ENCODE results near the gene DYNLT2. TPM values are rescaled to one million over a fixed set of nuclear protein-coding genes. Genes with fewer than 3 reads are reported as not detected.

DYNLT2 gene, protein sequence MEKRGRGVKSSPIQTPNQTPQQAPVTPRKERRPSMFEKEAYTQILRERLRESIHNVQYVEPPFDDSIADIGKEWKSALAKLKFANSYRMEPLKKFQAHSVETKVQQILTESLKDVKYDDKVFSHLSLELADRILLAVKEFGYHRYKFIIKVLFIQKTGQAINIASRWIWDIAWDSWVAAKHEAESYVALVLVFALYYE
- 1 to 10 TPM; 1.4 to 2.2 (median 2.1) TPM for total RNA-seq
- polyA plus RNA-seq = 1 to 10 TPM in 1 of 3 donors, under 1 TPM in 2; 0.46 to 1.9 (median 0.60) TPM

- DNase-seq = peak; percentile 96
- H3K4me3 ChIP-seq = peak within 1 kb of the TSS; percentile 67 to 89 (median 82)
- 0% methylated on average over 90 of the region's 90 CpGs for WGBS, 2 donors
- H3K27me3 ChIP-seq = no peaks in the 10 kb centered on the region
- intact Hi-C loops (cut with DNase I) = loop anchor here (1.0 to 2.0 kb wide), 3 partner anchors 28 to 802 kb away; partner anchors contain the start of genes C6orf120, PSMB1 and WDR27
- H3K4me1 ChIP-seq = peaks cover 0 to 26% (median 19%) of the 10 kb centered on the region in 4 donors
- H3K36me3 ChIP-seq = peaks cover 0 to under 1% (median 0%) of the 10 kb centered on the region in 4 donors
- peak; percentile 83 to 88 for TF ChIP-seq POLR2A (IDR thresholded peaks at IDR 0.05)
- TF ChIP-seq, protein P1, sequence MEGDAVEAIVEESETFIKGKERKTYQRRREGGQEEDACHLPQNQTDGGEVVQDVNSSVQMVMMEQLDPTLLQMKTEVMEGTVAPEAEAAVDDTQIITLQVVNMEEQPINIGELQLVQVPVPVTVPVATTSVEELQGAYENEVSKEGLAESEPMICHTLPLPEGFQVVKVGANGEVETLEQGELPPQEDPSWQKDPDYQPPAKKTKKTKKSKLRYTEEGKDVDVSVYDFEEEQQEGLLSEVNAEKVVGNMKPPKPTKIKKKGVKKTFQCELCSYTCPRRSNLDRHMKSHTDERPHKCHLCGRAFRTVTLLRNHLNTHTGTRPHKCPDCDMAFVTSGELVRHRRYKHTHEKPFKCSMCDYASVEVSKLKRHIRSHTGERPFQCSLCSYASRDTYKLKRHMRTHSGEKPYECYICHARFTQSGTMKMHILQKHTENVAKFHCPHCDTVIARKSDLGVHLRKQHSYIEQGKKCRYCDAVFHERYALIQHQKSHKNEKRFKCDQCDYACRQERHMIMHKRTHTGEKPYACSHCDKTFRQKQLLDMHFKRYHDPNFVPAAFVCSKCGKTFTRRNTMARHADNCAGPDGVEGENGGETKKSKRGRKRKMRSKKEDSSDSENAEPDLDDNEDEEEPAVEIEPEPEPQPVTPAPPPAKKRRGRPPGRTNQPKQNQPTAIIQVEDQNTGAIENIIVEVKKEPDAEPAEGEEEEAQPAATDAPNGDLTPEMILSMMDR (IDR thresholded peaks at IDR 0.05) = peak in 3 of 4 experiments; percentile 18 to 31 (median 20)
- peak in 2 of 4 donors; percentile 10 to 31 for TF ChIP-seq EP300 (IDR thresholded peaks at IDR 0.05)
- TF ChIP-seq POLR2AphosphoS5 (IDR thresholded peaks at IDR 0.05) = peak; percentile 88 to 97 (median 94)
- no peaks in the 10 kb centered on the region for H3K9me3 ChIP-seq
- peak within 1 kb of the TSS; percentile 96 to 97 (median 97) for H3K27ac ChIP-seq
Observed at GRCh38 chr6:169751242-169752073, at the start of gene DYNLT2, which contains the start of gene ERMARD. Gene DYNLT2, minus strand, starts transcription at chr6:169751572. Its CDS starts 114 bp downstream, at chr6:169751458. Gene ERMARD, plus strand, starts transcription at chr6:169751622. Its CDS starts 36 bp downstream, at chr6:169751658.

DNA sequence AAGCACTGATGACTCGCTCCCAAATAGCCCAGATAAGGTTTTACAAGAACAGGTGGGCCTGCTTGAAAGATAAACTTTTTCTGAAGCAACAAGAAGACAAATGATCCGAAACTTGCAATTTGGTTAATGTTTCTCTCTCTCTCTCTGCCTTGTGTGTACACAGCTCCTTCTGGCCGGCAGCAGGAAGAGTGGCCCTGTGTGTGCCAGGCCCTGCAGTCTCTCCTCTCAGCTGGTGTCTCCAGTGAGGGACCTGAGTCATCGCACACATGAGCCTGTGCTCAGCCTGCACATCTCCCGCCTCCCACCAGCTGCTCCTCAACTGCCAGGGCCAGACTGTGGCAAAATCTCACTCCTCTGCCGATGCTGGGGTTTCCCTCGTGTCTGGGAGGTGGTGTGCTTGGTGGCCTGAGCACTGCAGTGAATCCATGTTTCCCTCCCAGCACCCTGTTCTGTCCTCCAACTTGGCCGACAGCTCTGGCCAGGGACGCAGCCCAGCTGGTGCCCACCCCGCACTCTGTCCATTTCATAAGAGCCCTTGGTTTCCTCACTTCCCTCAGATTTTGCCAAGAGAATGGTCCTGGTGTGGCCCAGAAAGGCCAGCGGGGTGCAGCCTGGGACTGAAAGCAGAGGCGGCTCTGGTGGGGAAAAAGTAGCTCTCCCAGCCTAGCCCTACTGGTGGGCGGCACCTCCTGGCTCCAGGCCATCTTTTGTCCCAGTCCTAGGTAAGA, 49.5 kb upstream of the DYNLT2 start:
- no peak for DNase-seq
- 16 to 59% methylated on average over 13 of the region's 13 CpGs for WGBS, 2 donors
- peaks cover 0 to 9% (median 0%) of the 10 kb centered on the region in 4 donors for H3K4me1 ChIP-seq
- H3K27ac ChIP-seq = peak overlapping the region in 1 of 4 donors; percentile 31
- no peaks in the 10 kb centered on the region for H3K9me3 ChIP-seq
- intact Hi-C loops (cut with DNase I) = no loop called here
- no peak overlapping the region for H3K4me3 ChIP-seq
- no peak for TF ChIP-seq EP300 (IDR thresholded peaks at IDR 0.05)
- no peak for TF ChIP-seq POLR2AphosphoS5 (IDR thresholded peaks at IDR 0.05)
- TF ChIP-seq, protein P1 (IDR thresholded peaks at IDR 0.05) = no peak
- no peak for TF ChIP-seq POLR2A (IDR thresholded peaks at IDR 0.05)
- H3K27me3 ChIP-seq = peaks cover 0 to 20% (median 0%) of the 10 kb centered on the region in 3 donors
- H3K36me3 ChIP-seq = no peaks in the 10 kb centered on the region

DNA sequence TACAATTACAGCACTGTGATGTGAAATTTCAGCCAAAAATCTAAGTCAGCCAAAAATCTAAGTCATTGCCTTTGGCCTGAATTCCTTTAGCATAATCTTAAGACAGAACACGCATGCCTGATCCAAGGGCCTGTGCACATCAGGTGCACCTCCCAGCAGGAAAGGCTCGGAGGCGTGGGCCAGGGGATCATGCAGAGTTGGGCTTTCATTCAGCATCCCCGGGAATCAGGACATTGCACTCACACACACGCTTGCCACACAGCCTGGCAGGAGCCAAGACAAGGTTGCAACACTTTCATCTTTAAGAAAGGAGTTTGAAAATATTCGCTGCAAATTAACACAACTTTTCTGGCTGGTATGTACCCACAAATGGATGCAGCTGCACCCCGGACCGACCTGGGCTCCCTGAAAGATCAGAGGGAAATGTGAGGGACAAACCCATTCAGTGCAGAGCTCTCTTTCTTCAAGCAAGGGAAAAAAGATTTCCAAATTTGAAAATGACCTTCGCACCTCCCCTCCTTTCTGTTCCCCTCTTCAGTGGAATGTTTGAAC, 48.8 kb upstream of the DYNLT2 start:
- H3K27me3 ChIP-seq = peaks cover 0 to 13% (median 0%) of the 10 kb centered on the region in 3 donors
- peaks cover 0 to 9% (median 0%) of the 10 kb centered on the region in 4 donors for H3K4me1 ChIP-seq
- 17 to 70% methylated on average over 9 of the region's 9 CpGs for WGBS, 2 donors
- H3K27ac ChIP-seq = peak overlapping the region in 1 of 4 donors; percentile 31
- H3K4me3 ChIP-seq = no peak overlapping the region
- intact Hi-C loops (cut with DNase I) = no loop called here
- TF ChIP-seq EP300 (IDR thresholded peaks at IDR 0.05) (no peak), POLR2AphosphoS5 (IDR thresholded peaks at IDR 0.05) (no peak), POLR2A (IDR thresholded peaks at IDR 0.05) (no peak)
- TF ChIP-seq, protein P1 (IDR thresholded peaks at IDR 0.05) = no peak
- no peak for DNase-seq
- no peaks in the 10 kb centered on the region for H3K36me3 ChIP-seq
- H3K9me3 ChIP-seq = no peaks in the 10 kb centered on the region

DNA sequence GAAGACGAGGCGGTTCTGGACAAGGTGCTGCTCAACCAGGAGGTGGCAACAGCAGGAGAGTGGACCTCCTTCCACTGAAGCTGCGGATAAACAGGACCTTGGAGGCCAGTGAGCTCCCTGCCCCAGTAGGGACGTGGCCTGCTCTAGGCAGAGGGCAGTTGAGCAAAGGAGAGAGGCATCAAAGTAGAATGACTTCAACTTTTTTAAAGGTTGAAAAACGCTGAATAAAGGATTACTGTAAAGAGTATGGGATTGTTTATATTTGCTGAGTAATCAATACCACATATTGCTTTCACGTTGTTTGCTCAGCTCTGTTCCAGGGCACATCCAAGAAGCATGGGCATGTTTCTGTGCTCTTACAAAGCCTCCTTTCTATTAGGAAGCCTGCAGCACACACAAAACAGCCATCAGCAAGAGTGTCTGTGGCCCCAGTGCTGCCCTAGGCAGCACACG, 48.1 kb upstream of the DYNLT2 start:
- intact Hi-C loops (cut with DNase I) = no loop called here

More for the DNA sequence above, 48.1 kb upstream of the DYNLT2 start:
- 45 to 73% methylated on average over 7 of the region's 7 CpGs for WGBS, 2 donors
- no peaks in the 10 kb centered on the region for H3K9me3 ChIP-seq
- peak overlapping the region in 1 of 4 donors; percentile 25 for H3K27ac ChIP-seq
- peaks cover 0 to 6% (median 0%) of the 10 kb centered on the region in 3 donors for H3K27me3 ChIP-seq
- no peak for TF ChIP-seq POLR2AphosphoS5 (IDR thresholded peaks at IDR 0.05)
- TF ChIP-seq, protein P1 (IDR thresholded peaks at IDR 0.05) = no peak
- TF ChIP-seq EP300 (IDR thresholded peaks at IDR 0.05) = no peak
- TF ChIP-seq POLR2A (IDR thresholded peaks at IDR 0.05) = no peak
- no peak overlapping the region for H3K4me3 ChIP-seq
- no peaks in the 10 kb centered on the region for H3K36me3 ChIP-seq
- H3K4me1 ChIP-seq = peaks cover 0 to 9% (median 0%) of the 10 kb centered on the region in 4 donors
- DNase-seq = no peak
